ENCODE data around the gene ZEB1.
"Not testable (repeated sequence)": the region's sequence is repeated elsewhere in the genome, so short reads cannot be mapped to it uniquely, and the experiment has no call there.

The ZEB1 gene

DNA sequence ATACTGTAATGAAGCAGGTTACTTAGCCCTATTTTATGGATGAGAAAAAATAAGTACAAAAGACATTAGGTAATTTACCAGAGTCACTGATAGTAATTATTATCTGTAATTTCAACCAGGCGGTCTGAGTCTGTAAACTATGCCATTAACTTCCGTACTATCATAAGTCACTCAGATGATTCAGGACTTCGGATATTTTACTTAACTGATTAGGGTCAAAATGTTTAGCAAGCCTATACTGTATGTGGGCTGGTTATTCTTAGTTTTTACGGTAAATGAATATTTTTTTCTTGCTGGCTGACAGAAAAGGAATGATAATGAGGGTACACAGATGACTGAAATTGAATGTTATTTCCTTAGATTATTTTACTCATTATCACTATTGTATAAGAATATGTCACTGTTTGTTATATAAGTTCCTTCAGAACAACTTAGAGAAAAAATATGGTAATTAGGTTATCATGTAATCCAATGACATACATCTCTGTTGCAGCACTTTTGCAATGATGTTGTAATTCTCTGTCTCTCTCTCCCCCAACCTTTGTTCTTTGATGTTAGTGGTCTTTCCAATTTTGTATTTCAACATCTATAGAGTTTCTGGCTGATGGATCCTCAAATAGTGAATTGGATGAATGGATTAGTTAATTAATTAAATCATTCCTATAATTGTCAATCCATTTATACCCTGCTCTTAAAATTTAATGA is 165.6 kb downstream of the ZEB1 start:
- DNase-seq (ENCODE audit: low read depth in 4 of 4, low spot score in 1 of 4) = no peak

- no peak for DNase-seq (ENCODE audit: low read depth in 4 of 4, low spot score in 1 of 4)
These were observed 172.0 kb downstream of the ZEB1 start for GRCh38 chr10:31490858-31491504.

DNA sequence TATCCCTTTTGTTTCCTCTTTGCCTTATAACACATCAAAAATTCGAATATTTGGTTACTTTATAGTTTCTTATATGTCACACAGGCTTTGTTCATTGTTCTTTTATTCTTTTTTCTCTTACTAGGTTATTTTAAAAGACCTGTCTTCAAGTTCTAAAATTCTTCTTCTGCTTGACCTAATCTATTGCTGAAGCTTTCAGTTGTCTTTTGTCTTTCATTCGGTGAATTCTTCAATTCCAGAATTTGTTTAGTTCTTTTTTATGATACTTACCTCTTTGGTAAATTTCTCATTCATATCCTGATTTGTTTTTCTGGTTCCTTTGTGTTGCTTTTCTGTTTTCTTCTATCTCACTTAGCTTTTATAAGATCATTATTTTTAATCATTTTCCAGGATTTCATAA is 188.4 kb downstream of the ZEB1 start:
- no peak for DNase-seq (ENCODE audit: low read depth in 4 of 4, low spot score in 1 of 4)

DNA sequence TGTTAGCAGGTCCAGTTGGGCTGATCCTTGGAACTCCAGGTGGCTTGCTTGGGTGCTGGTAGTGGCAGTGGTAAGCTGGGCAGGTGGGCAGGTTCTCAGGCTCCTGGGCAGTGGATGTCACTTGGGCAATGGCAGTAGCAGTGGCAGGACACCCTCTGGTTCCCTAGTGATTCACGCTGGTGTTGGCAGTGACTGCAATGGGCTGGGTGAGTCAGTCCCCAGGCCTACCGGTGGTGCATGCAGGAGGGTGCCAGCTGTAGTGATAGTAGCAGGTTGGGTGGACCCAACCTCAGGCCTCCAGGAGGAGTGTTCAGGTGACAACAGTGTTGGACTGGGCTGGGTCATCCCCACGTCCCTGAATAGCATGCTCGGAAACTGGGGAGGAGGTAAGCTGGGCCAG is 189.2 kb downstream of the ZEB1 start:
- no peak for DNase-seq (ENCODE audit: low read depth in 4 of 4, low spot score in 1 of 4)

DNA sequence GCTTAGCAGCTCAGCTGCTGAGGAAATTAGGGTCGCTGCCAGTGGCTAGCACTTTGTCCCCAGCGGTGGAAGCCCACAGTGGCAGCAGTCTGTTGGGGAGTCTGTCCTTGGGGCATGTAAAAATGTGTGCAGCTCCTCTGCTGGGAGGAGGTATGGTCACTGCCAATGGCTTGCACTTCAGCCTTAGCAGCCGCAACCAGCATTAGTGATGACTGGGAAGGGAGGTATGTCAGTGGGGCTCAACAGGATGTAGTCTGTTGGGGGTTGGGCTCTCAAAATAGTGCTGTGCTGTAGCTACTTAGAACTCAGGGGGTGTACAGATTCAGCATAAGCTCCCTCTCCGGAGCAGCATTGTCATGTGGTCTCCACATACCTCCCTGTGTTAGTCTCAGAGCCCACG is 189.9 kb downstream of the ZEB1 start:
- DNase-seq (ENCODE audit: low read depth in 4 of 4, low spot score in 1 of 4) = no peak

GRCh38 chr10:31509989-31510388 is 191.0 kb downstream of the ZEB1 start:
- no peak for DNase-seq (ENCODE audit: low read depth in 4 of 4, low spot score in 1 of 4)

DNA sequence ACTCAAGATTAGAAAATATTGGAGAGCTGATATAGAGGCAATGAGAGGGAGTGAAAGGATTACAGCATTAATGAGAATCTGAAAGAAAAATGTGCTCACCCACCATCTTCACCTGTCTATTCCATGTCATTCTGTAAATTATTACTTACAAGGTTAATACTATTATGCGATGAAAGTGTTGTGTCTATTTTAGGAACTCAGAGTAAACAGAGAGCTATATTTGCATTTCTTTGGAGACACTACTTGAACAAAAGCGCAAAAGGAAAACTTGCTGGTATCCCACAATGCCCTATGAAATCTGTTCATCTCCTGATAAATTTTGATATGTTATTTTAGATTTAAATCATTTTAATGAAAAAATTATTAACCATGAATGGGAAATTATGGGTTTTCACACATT is 196.1 kb downstream of the ZEB1 start:
- no peak for DNase-seq (ENCODE audit: low read depth in 4 of 4, low spot score in 1 of 4)

- no peak for DNase-seq (ENCODE audit: low read depth in 4 of 4, low spot score in 1 of 4)
These were observed 196.9 kb downstream of the ZEB1 start for GRCh38 chr10:31515819-31516402.

GRCh38 chr10:31520986-31521831 is 202.2 kb downstream of the ZEB1 start:
- no peak for DNase-seq (ENCODE audit: low read depth in 4 of 4, low spot score in 1 of 4)

DNA sequence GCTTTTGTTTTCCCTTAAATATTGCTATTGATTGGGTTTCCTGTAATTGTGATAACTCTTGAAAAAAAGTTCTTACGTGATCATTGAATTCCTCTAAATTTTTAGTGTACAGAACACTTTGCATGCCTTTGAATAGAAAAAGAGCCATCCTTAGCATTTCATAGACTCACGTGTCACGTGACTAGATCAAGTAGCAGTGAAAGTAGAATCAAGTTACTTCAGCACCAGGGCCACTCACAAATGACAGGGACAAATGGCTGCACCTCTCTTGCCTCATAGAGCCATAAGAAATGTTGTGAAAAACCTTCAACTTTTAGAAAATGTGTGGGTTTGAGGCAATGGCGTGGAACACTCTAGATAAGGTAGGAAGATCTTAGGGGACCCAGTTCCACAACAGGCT is 203.8 kb downstream of the ZEB1 start:
- DNase-seq (ENCODE audit: low read depth in 4 of 4, low spot score in 1 of 4) = no peak

- DNase-seq (ENCODE audit: low read depth in 4 of 4, low spot score in 1 of 4) = no peak
These were observed 205.4 kb downstream of the ZEB1 start for GRCh38 chr10:31524460-31524859.

- no peak for DNase-seq (ENCODE audit: low read depth in 4 of 4, low spot score in 1 of 4)
These were observed 207.2 kb downstream of the ZEB1 start for GRCh38 chr10:31526178-31526577.

- no peak for DNase-seq (ENCODE audit: low read depth in 4 of 4, low spot score in 1 of 4)
These were observed 207.7 kb downstream of the ZEB1 start for GRCh38 chr10:31526681-31527080.

DNA sequence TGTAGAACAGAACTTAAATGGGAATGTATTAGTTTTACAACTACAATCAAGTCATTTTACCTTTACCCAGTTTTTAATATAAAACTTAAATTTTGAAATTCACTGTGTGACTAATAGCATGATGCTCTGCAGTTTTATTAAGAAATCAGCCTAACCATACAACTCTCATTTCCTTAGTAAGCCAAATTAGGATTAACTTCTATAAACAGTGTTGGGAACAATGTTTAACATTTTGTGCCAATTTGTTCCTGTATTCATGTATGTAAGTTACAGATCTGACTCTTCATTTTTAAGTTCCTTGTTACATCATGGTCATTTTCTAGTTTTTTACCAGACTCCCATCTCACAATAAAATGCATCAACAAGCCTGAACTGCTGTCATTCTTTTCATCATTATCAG is 209.8 kb downstream of the ZEB1 start:
- DNase-seq (ENCODE audit: low read depth in 4 of 4, low spot score in 1 of 4) = no peak

DNA sequence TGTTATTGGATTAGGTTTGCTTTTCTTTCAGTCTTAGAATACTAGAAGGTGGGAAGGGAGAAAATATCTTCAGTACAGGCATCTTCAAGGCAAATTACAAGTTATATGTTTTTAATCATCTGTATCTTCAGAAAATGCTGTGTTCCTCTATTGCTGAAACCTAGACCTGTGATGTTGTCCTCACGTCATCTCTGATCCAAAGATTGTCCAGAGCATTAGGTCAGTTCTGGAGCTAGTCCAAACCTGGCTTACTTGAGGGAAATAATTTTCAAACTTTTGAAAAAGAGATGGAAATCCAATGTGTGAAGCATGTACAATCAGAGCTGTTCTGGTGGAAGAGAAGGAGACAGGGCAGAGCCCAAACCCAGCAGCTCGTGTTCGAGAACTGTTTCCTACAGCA is 217.3 kb downstream of the ZEB1 start:
- no peak for DNase-seq (ENCODE audit: low read depth in 4 of 4, low spot score in 1 of 4)

GRCh38 chr10:31549896-31550295 is 230.9 kb downstream of the ZEB1 start:
- DNase-seq (ENCODE audit: low read depth in 4 of 4, low spot score in 1 of 4) = no peak

DNA sequence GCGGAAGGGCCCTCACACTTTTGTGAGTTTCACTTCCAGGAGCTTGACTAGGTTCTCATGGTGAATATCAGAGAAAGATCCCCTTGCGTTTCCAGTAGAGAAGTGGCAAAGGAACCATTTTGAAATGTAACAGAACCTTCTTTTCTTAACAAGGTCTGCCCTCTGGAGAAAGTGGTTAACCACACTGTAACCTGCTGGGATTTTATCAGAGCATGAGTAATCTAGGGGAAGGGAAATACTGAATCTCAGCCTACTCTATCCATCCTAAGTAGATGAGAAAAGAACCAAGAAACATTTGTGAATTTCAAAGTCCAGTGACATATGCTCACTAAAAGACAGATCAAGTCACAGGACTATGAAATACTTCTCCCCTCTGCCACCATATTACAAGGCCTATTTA is 235.5 kb downstream of the ZEB1 start:
- DNase-seq (ENCODE audit: low read depth in 4 of 4, low spot score in 1 of 4) = no peak

- DNase-seq (ENCODE audit: low read depth in 4 of 4, low spot score in 1 of 4) = no peak
These were observed 238.8 kb downstream of the ZEB1 start for GRCh38 chr10:31557854-31558253.

GRCh38 chr10:31568252-31568861 is 249.3 kb downstream of the ZEB1 start:
- not testable (repeated sequence) for DNase-seq (ENCODE audit: low read depth in 4 of 4, low spot score in 1 of 4)

DNA sequence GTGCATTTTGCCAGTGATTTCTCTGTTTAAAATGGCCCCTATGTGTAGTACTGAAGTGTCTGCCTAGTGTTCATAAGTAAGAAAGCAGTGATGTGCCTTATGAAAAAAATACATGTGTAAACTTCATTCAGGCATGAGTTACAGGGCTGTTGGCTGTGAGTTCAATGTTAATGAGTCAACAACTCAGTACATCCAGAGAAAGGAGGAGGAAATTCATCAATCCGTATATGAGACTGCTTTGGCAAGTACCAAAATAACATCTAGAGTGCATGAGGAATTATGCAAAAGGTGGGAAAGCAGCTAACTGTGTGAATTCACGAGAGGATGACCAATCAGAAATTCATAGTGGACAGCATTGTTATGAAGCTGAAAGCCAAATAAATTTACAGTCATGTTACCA is 255.6 kb downstream of the ZEB1 start:
- DNase-seq (ENCODE audit: low read depth in 4 of 4, low spot score in 1 of 4) = no peak

DNA sequence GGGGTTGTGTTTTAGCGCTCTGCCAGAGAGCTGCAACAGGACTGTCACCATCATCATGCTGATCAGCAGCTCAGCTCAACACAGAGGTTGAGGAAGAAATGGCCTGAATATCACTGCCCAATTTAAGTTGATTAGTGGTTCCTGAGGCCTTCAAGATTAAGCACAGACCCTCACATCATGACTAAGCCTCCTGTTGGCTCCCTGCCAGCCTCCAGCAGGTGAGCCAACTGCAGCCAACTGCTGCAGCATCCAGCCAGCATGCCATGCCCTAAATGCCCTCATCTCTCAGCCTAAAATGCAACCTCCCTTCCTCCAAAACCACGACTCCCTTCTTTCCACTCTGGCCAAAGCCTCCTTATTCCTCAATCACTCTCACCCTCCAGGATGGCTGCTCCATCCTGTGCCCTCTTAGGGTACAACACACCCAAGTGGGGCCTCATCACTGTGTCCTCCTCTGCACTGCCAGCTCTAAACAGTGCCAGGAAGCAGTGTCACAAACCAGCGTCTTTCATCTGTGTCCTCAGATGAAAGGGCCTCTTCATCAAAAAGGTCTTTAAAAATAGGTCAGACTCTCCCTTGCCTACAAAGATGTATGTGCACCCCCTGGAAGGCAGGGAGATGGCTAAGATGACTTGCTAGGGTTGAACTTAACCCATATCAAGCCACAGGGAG is 259.3 kb downstream of the ZEB1 start:
- no peak for DNase-seq (ENCODE audit: low read depth in 4 of 4, low spot score in 1 of 4)

Data from stimulated activated CD4-positive, alpha-beta T cell treated with anti-CD3 and anti-CD28 coated beads, Interleukin-1b, Interleukin-23, amount 100 ng/mL, for 24 hours (primary cell).